Colonic mucosa (tissue), 4 donors: ENCODE measurements around the gene GUSB. TPM values are rescaled to one million over a fixed set of nuclear protein-coding genes. Genes with fewer than 3 reads are reported as not detected.

Experiments used
- DNase-seq: peaks from one replicate; pipeline ENCODE4 v3.0.0-alpha.2; 2020
- H3K27ac ChIP-seq: fragments of 200-600 bp; one replicate; pipeline ENCODE4 v1.8.0; 2021
- H3K27me3 ChIP-seq: fragments of 200-600 bp; one replicate; pipeline ENCODE4 v1.8.0; 2021
- H3K36me3 ChIP-seq: fragments of 200-600 bp; one replicate; pipeline ENCODE4 v1.8.0; 2021
- H3K4me1 ChIP-seq: fragments of 200-600 bp; one replicate; pipeline ENCODE4 v1.8.0; 2021; ENCODE audit warnings: mild to moderate bottlenecking
- H3K4me3 ChIP-seq: fragments of 200-600 bp; one replicate; pipeline ENCODE4 v1.8.0; 2021
- H3K9ac ChIP-seq, 2 donors: one replicate each; pipeline ENCODE4 v1.7.0; 2013; ENCODE audit warnings: control low read depth in 2 of 2, low read depth in 2 of 2, low read length in 2 of 2
- H3K9me3 ChIP-seq: fragments of 200-600 bp; one replicate; pipeline ENCODE4 v1.8.0; 2021
- CTCF ChIP-seq: fragments of 200-600 bp; IDR thresholded peaks from one replicate; pipeline ENCODE4 v1.8.0; 2022; ENCODE audit warnings: antibody characterized with exemption, mild to moderate bottlenecking
- intact Hi-C: fragments of 100-400 bp; cut with DNase I; formaldehyde crosslinking; loops from one replicate; pipeline ENCODE4 v1.14.1; 2022
- total RNA-seq, 2 donors: library from RNA; stranded (reverse); fragmentation: NEBNext Ultra II Directional in 1 of 2; extraction: Animal tissue kit (Norgen Biotek cat#: 25700) in 1 of 2; gene quantifications; one replicate each; pipeline ENCODE4 v1.2.1, GENCODE V29; 2021
- donor health status: healthy.
- donor health status: DM: no; HTN: no; CAD: no.
- donor health status: DM: no; HTN: no; CAD: no.

GUSB gene
- total RNA-seq, 2 donors from 2014 or later: 63.7 to 80.0 TPM

DNA sequence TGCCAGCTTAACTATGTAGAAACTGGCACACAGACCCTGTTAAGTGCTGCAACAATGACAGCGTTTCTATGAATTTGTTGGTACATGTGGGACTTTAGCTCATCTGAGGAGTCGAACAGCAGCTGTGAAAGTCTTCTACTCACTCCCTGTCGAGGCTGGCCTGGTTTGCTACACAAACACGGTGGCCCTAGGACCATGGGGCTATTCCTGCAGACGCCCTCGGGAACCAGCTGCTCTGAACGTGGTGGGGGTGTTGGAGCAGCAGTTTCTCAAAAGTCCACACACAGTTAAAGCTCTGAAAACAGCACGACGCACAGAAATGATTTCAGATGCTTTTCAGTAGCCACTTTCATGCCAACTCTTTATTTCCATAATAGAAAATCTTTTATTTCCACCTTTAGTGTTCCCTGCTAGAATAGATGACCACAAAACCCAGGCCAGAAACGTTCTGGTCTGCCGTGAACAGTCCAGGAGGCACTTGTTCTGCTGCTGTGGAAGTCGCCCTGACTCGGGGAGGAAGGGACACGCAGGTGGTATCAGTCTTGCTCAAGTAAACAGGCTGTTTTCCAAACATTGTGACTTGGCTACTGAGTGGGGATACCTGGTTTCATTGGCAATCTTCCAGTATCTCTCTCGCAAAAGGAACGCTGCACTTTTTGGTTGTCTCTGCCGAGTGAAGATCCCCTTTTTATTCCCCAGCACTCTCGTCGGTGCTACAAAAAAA, 21.5 kb downstream of the GUSB start:
- no peak for DNase-seq
- Histone ChIP-seq H3K4me1 (no peaks in the 10 kb centered on the region), H3K4me3 (no peak overlapping the region), H3K9ac (no peak overlapping the region), H3K36me3 (peaks cover 4% of the 10 kb centered on the region), H3K27ac (no peak overlapping the region), H3K9me3 (no peaks in the 10 kb centered on the region), H3K27me3 (no peaks in the 10 kb centered on the region)
- intact Hi-C loops: no loop called here
- TF ChIP-seq CTCF: no peak

GRCh38 chr7:65955718-65956117, 26.3 kb downstream of the GUSB start:
- H3K36me3 ChIP-seq: no peaks in the 10 kb centered on the region
- DNase-seq: no peak
- no peak for TF ChIP-seq CTCF

GRCh38 chr7:65953890-65954450, 28.0 kb downstream of the GUSB start:
- no peaks in the 10 kb centered on the region for H3K36me3 ChIP-seq
- no peaks in the 10 kb centered on the region for H3K9me3 ChIP-seq

More at GRCh38 chr7:65955718-65956117, 26.3 kb downstream of the GUSB start:
- Histone ChIP-seq H3K4me1 (no peaks in the 10 kb centered on the region), H3K9me3 (no peaks in the 10 kb centered on the region), H3K4me3 (no peak overlapping the region), H3K27ac (no peak overlapping the region), H3K9ac (no peak overlapping the region), H3K27me3 (no peaks in the 10 kb centered on the region)
- intact Hi-C loops: no loop called here

DNA sequence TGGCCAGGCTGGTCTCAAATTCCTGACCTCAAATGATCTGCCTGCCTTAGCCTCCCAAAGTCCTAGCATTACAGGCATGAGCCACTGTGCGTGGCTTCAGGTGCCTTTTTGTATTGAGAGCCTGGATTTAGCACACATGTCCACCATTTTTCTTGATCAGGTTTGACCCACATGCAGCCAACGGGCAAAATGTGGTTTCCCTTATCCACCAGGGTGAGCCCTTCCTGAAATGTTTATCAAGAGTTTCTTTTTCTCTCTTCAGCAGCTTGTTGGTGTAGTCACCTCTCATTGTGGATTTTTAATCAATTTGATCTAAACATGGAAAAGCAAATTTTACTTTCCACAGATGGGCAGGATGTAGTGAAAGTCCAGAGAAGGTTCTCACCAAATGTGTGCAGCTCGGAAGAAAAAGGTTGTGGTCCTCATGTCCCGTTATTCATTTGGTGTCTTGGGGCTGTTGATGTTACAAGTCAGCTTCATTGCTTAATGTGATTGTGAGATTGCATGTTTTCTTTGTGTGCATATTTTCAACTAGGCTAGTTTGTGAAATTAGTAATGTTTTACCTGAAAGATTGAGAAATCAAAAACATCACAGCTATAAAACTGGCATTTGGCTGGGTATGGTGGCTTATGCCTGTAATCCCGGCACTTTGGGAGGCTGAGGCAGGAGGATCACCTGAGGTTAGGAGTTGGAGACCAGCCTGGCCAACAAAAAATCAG, 28.9 kb downstream of the GUSB start:
- Histone ChIP-seq H3K36me3 (no peaks in the 10 kb centered on the region), H3K27me3 (no peaks in the 10 kb centered on the region), H3K4me3 (no peak overlapping the region), H3K27ac (no peak overlapping the region), H3K4me1 (no peaks in the 10 kb centered on the region), H3K9me3 (no peaks in the 10 kb centered on the region), H3K9ac (no peak overlapping the region)
- no peak for TF ChIP-seq CTCF
- DNase-seq: no peak
- intact Hi-C loops: no loop called here

More at GRCh38 chr7:65953890-65954450, 28.0 kb downstream of the GUSB start:
- no peak overlapping the region for H3K4me3 ChIP-seq
- TF ChIP-seq CTCF: no peak
- DNase-seq: no peak
- H3K9ac ChIP-seq: no peak overlapping the region
- H3K4me1 ChIP-seq: no peaks in the 10 kb centered on the region
- H3K27ac ChIP-seq: no peak overlapping the region
- no peaks in the 10 kb centered on the region for H3K27me3 ChIP-seq
- intact Hi-C loops: no loop called here

DNA sequence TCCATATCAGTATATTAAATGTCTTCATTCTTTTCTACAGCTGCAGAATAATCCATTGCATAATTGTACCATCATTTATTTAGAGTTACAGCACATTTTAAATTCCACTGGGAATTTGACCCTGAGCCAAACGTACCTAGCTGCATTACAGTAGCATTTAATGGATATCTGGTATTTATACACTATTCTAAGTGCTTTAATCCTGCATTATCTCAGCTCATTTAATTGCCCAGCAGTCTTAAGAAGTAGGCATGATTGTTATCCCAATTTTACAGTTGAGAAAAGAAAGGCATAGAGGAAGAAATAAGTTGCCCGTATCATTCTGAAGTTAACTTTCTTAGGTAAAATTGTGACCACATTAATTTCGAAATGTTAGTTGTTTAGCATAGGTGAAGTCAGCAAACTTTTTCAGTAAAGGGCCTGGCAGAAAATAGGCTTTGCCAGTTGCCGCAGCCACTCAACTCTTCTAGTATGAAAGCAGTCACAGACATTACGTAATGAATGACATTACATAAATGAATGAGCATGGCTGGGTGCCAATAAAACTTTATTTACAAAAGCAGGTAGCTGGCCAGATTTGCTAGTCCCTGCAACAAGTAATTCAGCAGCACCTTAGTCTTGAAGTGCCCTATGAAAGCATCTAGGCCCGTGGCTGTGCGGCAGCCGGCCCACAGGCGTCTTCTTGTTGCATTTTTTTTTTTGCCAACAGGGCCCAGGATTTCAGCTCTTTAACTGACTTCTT, 30.0 kb downstream of the GUSB start:
- Histone ChIP-seq H3K36me3 (no peaks in the 10 kb centered on the region), H3K27me3 (no peaks in the 10 kb centered on the region), H3K4me1 (no peaks in the 10 kb centered on the region), H3K4me3 (no peak overlapping the region), H3K27ac (no peak overlapping the region), H3K9ac (no peak overlapping the region), H3K9me3 (no peaks in the 10 kb centered on the region)
- intact Hi-C loops: no loop called here
- DNase-seq: peak; percentile 12
- no peak for TF ChIP-seq CTCF
